ENCODE measurements around the gene NPPA.

The NPPA gene

DNA sequence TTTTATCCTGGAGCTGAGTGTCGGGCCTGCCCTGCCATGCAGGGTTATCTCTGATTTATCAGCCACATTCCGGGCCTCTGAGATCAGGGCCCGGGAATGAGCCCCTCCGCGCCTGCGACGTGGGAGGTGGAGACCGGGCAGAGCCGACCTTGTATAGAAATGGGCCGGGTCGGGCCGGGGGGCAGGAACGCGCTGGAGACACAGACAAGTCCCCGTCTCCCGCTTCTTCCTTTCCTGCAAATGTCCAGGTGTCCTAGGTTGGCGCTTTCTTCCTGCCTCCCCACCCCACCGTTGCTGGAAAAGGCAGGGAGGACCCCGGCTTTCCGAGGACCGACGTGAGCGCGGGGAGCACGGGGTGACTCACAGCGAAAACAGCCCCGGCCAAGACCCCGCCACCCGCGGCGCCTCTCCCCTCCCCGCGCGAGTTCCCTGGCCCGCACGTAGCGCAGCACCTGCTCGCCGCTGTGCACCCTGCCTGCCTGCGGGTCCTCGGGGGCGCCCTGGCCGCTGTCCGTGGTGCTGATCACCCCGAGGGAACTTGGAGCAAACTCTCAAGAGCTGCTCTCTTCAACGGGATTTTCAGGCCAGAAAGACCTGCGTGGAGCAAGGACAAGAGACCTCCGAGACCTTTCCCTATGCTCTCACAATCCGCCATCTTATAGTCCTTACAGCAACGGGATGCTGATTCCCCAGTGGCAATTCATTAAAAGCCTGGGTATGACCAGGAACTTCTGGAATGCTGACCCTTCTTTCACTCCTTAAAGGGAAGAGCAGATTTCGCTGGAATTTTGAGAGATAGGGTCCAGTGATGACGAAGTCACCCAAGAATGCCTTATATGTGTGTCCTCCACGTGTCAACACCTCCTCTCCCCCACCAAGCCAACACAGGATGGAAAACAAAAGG, 11.6 kb upstream of the NPPA start:
- peak; percentile 12 to 34 (median 30) for DNase-seq
- no peaks in the 10 kb centered on the region for H3K9me3 ChIP-seq (ENCODE audit: control insufficient read depth, low read length)
- H3K4me1 ChIP-seq (ENCODE audit: control insufficient read depth, insufficient read depth, low read length, poor library complexity, severe bottlenecking), result no peaks in the 10 kb centered on the region
- peaks cover 30% of the 10 kb centered on the region for H3K27me3 ChIP-seq (replicated peaks; ENCODE audit: control insufficient read depth, insufficient read depth, low read length, poor library complexity, severe bottlenecking)
- H3K27ac ChIP-seq (ENCODE audit: insufficient read depth, low read length, poor library complexity, severe bottlenecking), result no peak overlapping the region
- H3K4me3 ChIP-seq (ENCODE audit: insufficient read depth, low read depth, low read length, poor library complexity, severe bottlenecking), result no peak overlapping the region
- H3K36me3 ChIP-seq (ENCODE audit: control insufficient read depth, insufficient read depth, low read length), result no peaks in the 10 kb centered on the region

DNA sequence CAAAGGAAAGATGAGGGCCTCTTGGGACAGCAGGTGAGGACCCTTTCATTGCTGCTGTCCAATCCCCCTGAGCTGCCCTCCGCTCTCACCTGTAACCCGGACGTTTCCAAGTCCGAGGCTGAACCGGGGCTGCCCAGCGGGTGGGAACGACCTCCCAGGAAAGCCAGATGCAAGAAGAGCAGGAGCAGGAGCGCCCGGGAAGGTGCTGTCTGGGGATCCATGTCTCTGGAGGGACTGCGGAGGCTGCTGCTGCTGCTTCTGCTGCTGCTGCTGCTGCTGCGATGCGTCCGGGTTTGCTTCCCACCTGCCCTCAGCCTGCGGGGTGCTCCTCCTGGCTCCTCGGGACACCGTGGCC, 11.0 kb upstream of the NPPA start, which contains the start of gene NPPB:
Gene NPPB, minus strand, starts transcription at position 333 of the 355 bp plus-strand sequence. Its CDS starts 112 bp downstream, at position 221.
- H3K27me3 ChIP-seq (replicated peaks; ENCODE audit: control insufficient read depth, insufficient read depth, low read length, poor library complexity, severe bottlenecking), result peaks cover 30% of the 10 kb centered on the region
- no peak within 1 kb of the TSS for H3K4me3 ChIP-seq (ENCODE audit: insufficient read depth, low read depth, low read length, poor library complexity, severe bottlenecking)
- no peaks in the 10 kb centered on the region for H3K9me3 ChIP-seq (ENCODE audit: control insufficient read depth, low read length)

DNA sequence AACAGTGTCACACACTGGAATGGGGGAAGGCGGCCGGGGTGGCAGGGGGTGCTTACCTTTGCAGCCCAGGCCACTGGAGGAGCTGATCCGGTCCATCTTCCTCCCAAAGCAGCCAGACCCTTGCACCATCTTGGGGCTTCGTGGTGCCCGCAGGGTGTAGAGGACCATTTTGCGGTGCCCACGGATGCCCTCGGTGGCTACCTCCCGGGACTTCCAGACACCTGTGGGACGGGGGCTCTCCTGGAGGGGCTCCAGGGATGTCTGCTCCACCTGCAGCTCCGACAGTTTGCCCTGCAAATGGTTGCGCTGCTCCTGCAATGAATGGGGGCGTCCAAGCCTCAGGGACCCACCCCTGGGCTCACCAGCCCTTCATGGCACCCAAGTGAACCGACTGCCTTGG, 10.6 kb upstream of the NPPA start:
- Histone ChIP-seq H3K4me1 (ENCODE audit: control insufficient read depth, insufficient read depth, low read length, poor library complexity, severe bottlenecking) (no peaks in the 10 kb centered on the region), H3K27me3 (replicated peaks; ENCODE audit: control insufficient read depth, insufficient read depth, low read length, poor library complexity, severe bottlenecking) (peaks cover 30% of the 10 kb centered on the region), H3K27ac (ENCODE audit: insufficient read depth, low read length, poor library complexity, severe bottlenecking) (no peak overlapping the region), H3K9me3 (ENCODE audit: control insufficient read depth, low read length) (no peaks in the 10 kb centered on the region), H3K36me3 (ENCODE audit: control insufficient read depth, insufficient read depth, low read length) (no peaks in the 10 kb centered on the region), H3K4me3 (ENCODE audit: insufficient read depth, low read depth, low read length, poor library complexity, severe bottlenecking) (no peak overlapping the region)
- no peak for DNase-seq

More for the DNA sequence above, 11.0 kb upstream of the NPPA start, which contains the start of gene NPPB:
- H3K36me3 ChIP-seq (ENCODE audit: control insufficient read depth, insufficient read depth, low read length), result no peaks in the 10 kb centered on the region
- no peak for DNase-seq
- H3K27ac ChIP-seq (ENCODE audit: insufficient read depth, low read length, poor library complexity, severe bottlenecking), result no peak within 1 kb of the TSS
- H3K4me1 ChIP-seq (ENCODE audit: control insufficient read depth, insufficient read depth, low read length, poor library complexity, severe bottlenecking), result no peaks in the 10 kb centered on the region

DNA sequence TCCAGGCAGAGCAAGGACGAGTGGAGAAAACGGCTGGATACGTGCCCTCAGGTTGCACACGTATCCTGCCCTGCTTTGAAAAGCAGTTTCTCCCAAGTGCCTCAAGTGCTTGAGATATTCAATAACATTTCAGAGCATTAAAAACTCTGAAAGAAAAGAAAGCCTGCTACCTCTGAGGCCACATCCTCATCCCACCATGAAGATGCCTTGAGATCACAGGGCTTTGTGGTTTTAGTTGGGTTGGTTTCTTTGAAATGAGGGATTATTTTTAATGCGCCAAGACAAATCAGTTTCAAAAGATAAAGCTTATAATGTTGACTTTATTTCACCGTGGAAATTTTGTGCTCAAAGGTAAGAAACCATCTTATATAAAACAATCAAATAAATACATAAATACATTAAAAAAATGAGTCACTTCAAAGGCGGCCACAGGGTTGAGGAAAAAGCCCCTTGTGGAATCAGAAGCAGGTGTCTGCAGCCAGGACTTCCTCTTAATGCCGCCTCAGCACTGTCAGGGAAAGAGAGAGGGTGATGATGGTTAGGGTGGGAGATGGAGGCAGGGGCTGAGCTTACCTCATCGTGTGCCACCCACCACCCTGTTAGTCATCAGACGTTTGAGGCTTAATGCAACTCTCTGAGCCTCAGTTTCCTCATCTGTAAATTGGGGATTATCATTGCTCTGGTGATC, 9.7 kb upstream of the NPPA start:
- Histone ChIP-seq H3K4me1 (ENCODE audit: control insufficient read depth, insufficient read depth, low read length, poor library complexity, severe bottlenecking) (no peaks in the 10 kb centered on the region), H3K27ac (ENCODE audit: insufficient read depth, low read length, poor library complexity, severe bottlenecking) (no peak overlapping the region), H3K9me3 (ENCODE audit: control insufficient read depth, low read length) (no peaks in the 10 kb centered on the region), H3K27me3 (replicated peaks; ENCODE audit: control insufficient read depth, insufficient read depth, low read length, poor library complexity, severe bottlenecking) (peaks cover 30% of the 10 kb centered on the region), H3K36me3 (ENCODE audit: control insufficient read depth, insufficient read depth, low read length) (no peaks in the 10 kb centered on the region), H3K4me3 (ENCODE audit: insufficient read depth, low read depth, low read length, poor library complexity, severe bottlenecking) (no peak overlapping the region)
- DNase-seq, result no peak

DNA sequence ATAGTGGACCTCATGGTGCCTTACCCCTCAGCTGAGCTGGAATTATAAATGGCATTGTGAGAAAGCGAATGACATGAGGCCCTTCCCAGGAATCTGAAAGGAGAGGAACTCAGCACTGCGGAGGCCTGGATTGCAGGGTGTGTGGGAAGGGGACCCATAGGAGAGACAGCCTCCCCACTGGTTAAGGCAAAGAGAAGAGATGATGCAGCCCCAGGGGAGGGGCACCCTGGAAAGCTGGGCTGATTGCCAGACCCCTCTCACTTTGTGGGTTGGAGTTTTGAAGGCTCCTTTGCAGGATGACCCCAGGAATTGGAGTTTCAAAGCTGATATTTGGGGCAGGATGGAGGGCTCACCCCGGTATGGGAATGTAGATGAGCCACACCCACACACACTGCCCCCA, 9.1 kb upstream of the NPPA start:
- H3K4me3 ChIP-seq (ENCODE audit: insufficient read depth, low read depth, low read length, poor library complexity, severe bottlenecking), result no peak overlapping the region
- H3K36me3 ChIP-seq (ENCODE audit: control insufficient read depth, insufficient read depth, low read length), result no peaks in the 10 kb centered on the region
- no peaks in the 10 kb centered on the region for H3K4me1 ChIP-seq (ENCODE audit: control insufficient read depth, insufficient read depth, low read length, poor library complexity, severe bottlenecking)
- peaks cover 30% of the 10 kb centered on the region for H3K27me3 ChIP-seq (replicated peaks; ENCODE audit: control insufficient read depth, insufficient read depth, low read length, poor library complexity, severe bottlenecking)
- H3K27ac ChIP-seq (ENCODE audit: insufficient read depth, low read length, poor library complexity, severe bottlenecking), result no peak overlapping the region
- DNase-seq, result no peak
- H3K9me3 ChIP-seq (ENCODE audit: control insufficient read depth, low read length), result no peaks in the 10 kb centered on the region

DNA sequence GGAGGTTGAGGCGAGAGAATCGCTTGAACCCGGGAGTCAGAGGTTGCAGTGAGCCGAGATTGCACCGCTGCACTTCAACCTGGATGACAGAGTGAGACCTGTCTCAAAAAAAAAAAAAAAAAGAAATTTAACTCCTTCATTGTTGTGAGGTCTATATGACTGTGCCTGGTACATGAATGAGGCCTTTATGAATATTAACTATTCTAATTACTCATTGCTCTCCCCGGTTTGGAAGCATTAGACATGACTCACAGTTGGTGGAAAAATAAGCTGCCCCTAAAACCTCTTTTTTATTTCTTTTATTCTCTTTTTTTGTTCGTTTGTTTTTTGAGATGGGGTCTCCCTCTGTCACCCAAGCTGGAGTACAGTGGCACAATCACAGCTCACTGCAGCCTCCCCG, 7.8 kb upstream of the NPPA start:
- Histone ChIP-seq H3K9me3 (ENCODE audit: control insufficient read depth, low read length) (no peaks in the 10 kb centered on the region), H3K36me3 (ENCODE audit: control insufficient read depth, insufficient read depth, low read length) (no peaks in the 10 kb centered on the region), H3K27me3 (replicated peaks; ENCODE audit: control insufficient read depth, insufficient read depth, low read length, poor library complexity, severe bottlenecking) (peaks cover 32% of the 10 kb centered on the region), H3K4me1 (ENCODE audit: control insufficient read depth, insufficient read depth, low read length, poor library complexity, severe bottlenecking) (no peaks in the 10 kb centered on the region), H3K4me3 (ENCODE audit: insufficient read depth, low read depth, low read length, poor library complexity, severe bottlenecking) (no peak overlapping the region), H3K27ac (ENCODE audit: insufficient read depth, low read length, poor library complexity, severe bottlenecking) (no peak overlapping the region)
- no peak for DNase-seq

DNA sequence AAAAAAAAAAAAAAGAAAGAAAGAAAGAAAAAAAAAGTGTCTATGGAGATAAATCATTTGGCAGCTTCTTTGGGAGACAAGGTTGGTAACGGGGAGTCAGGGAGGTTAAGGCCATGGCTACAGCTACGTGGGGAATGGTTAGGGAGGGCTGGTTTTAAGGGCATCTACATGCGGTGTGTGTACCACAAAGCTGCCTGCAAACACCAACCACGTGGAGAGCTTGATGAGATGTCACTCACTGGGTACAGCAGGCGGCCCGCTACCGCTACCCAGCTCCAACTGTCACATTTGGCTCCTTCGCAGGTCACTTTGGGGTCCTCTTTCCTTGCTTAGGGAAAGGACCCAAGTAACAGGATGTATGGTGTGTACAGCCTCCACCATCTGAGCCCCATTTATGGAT, 6.9 kb upstream of the NPPA start:
- Histone ChIP-seq H3K4me3 (ENCODE audit: insufficient read depth, low read depth, low read length, poor library complexity, severe bottlenecking) (no peak overlapping the region), H3K9me3 (ENCODE audit: control insufficient read depth, low read length) (no peaks in the 10 kb centered on the region), H3K36me3 (ENCODE audit: control insufficient read depth, insufficient read depth, low read length) (no peaks in the 10 kb centered on the region), H3K27me3 (replicated peaks; ENCODE audit: control insufficient read depth, insufficient read depth, low read length, poor library complexity, severe bottlenecking) (peaks cover 24% of the 10 kb centered on the region), H3K4me1 (ENCODE audit: control insufficient read depth, insufficient read depth, low read length, poor library complexity, severe bottlenecking) (no peaks in the 10 kb centered on the region), H3K27ac (ENCODE audit: insufficient read depth, low read length, poor library complexity, severe bottlenecking) (no peak overlapping the region)
- no peak for DNase-seq

DNA sequence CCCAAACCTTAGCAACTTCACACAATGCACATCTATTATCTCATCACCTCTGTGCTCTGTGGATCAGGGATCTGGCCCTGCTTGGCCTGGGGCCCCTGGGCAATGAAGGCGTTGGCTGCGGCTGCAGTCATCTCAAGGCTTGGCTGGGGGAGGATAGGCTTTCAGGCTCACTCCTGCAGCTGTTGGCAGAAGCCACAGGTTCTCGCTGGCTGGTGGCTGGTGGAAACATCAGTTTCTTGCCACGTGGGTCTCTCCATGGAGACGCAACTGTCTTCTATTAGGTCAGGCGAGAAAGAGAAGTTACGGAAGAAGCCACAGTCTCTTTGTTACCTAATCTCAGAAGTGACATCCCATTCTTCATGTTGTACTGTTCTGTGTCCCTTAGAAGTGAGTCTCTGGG, 3.6 kb upstream of the NPPA start:
- H3K4me1 ChIP-seq (ENCODE audit: control insufficient read depth, insufficient read depth, low read length, poor library complexity, severe bottlenecking), result no peaks in the 10 kb centered on the region
- H3K9me3 ChIP-seq (ENCODE audit: control insufficient read depth, low read length), result no peaks in the 10 kb centered on the region
- no peak overlapping the region for H3K4me3 ChIP-seq (ENCODE audit: insufficient read depth, low read depth, low read length, poor library complexity, severe bottlenecking)

DNA sequence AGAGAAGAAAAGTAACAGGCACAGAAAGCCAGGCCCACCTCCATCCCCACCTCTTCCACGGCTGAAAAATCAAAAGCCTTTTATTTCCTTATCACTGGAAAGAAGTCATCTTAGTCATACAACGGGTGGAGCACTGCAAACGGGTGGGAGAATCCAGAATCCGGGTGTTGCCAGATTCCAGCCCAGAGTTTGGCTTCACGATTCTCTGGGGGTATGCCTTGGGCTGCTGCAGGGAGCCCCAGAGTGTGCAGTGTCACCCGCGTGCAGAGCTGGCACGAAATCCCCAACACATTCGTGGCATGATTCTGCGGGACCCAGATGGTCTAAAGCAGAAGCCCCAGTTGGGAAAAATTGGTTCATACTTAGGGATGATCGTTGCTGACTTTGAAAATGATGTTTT, 2.6 kb upstream of the NPPA start:
- no peak for DNase-seq
- Histone ChIP-seq H3K4me1 (ENCODE audit: control insufficient read depth, insufficient read depth, low read length, poor library complexity, severe bottlenecking) (no peaks in the 10 kb centered on the region), H3K9me3 (ENCODE audit: control insufficient read depth, low read length) (no peaks in the 10 kb centered on the region), H3K36me3 (ENCODE audit: control insufficient read depth, insufficient read depth, low read length) (no peaks in the 10 kb centered on the region), H3K4me3 (ENCODE audit: insufficient read depth, low read depth, low read length, poor library complexity, severe bottlenecking) (no peak overlapping the region), H3K27me3 (replicated peaks; ENCODE audit: control insufficient read depth, insufficient read depth, low read length, poor library complexity, severe bottlenecking) (peaks cover 5% of the 10 kb centered on the region), H3K27ac (ENCODE audit: insufficient read depth, low read length, poor library complexity, severe bottlenecking) (no peak overlapping the region)

More for the DNA sequence above, 3.6 kb upstream of the NPPA start:
- DNase-seq, result no peak
- Histone ChIP-seq H3K27ac (ENCODE audit: insufficient read depth, low read length, poor library complexity, severe bottlenecking) (no peak overlapping the region), H3K27me3 (replicated peaks; ENCODE audit: control insufficient read depth, insufficient read depth, low read length, poor library complexity, severe bottlenecking) (peaks cover 5% of the 10 kb centered on the region), H3K36me3 (ENCODE audit: control insufficient read depth, insufficient read depth, low read length) (no peaks in the 10 kb centered on the region)

DNA sequence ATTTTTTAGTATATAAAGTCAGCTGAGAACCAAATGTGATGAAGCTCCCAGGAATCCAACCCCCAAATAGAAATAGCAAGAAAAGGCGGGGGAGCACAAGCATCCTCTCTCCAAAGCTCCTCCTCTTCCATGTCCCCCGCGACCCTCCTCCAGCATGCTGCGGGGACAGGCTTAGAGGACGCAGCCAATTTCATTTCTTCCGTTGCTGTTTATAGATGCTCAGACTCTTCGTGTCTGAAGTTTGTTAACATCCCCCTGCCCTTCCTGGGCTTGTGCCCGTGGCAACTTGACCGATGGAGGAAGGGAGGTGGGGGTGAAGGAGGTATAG, 754 bp upstream of the NPPA start:
- Histone ChIP-seq H3K4me3 (ENCODE audit: insufficient read depth, low read depth, low read length, poor library complexity, severe bottlenecking) (no peak overlapping the region), H3K27ac (ENCODE audit: insufficient read depth, low read length, poor library complexity, severe bottlenecking) (no peak overlapping the region), H3K9me3 (ENCODE audit: control insufficient read depth, low read length) (no peaks in the 10 kb centered on the region), H3K4me1 (ENCODE audit: control insufficient read depth, insufficient read depth, low read length, poor library complexity, severe bottlenecking) (no peaks in the 10 kb centered on the region), H3K36me3 (ENCODE audit: control insufficient read depth, insufficient read depth, low read length) (no peaks in the 10 kb centered on the region), H3K27me3 (replicated peaks; ENCODE audit: control insufficient read depth, insufficient read depth, low read length, poor library complexity, severe bottlenecking) (peaks cover 5% of the 10 kb centered on the region)
- no peak for DNase-seq

Data from effector memory CD4-positive, alpha-beta T cell (primary cell).